ENCODE results near the gene STIM1.

Gene STIM1

DNA sequence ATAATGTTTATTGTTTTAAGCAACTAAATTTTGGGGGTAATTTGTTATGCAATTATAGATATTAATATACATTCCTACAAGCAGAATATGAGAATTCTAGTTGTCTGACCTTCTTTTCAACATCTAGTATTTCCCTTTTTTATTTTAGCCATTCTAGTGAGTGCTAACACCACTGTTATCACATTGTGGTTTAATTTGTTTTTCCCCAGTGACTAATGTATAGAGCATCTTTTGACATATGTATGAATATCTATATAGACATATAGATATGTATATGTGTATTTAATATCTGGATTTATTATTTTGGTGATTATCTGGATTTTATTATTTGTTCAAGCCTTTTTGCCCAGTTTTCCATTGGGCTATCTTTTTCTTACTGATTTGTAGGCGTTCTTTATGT is 66.6 kb downstream of the STIM1 start:
- ATAC-seq (ENCODE audit: insufficient read depth, low read depth) = no peak
- Histone ChIP-seq H3K4me3 (ENCODE audit: low read depth in 1 of 2, low read length in 2 of 2) (no peak overlapping the region), H2AFZ (ENCODE audit: low read depth, low read length) (no peak overlapping the region), H3K9me3 (ENCODE audit: insufficient read depth, low read length, severe bottlenecking) (no peaks in the 10 kb centered on the region), H3K36me3 (ENCODE audit: insufficient read depth, low read length) (0 out of 2 replicates have a peak, but pooled peaks cover 5% of the 10 kb centered on the region), H3K79me2 (ENCODE audit: insufficient read depth, low read length) (peaks cover 71% of the 10 kb centered on the region), H3K9ac (ENCODE audit: low read depth, low read length) (no peak overlapping the region), H3K27me3 (ENCODE audit: insufficient read depth, low read length, poor library complexity) (no peaks in the 10 kb centered on the region), H3K4me2 (ENCODE audit: insufficient read depth, low read length) (no peak overlapping the region), H4K20me1 (ENCODE audit: insufficient read depth, low read length) (peaks cover 1% of the 10 kb centered on the region), H3K27ac (ENCODE audit: low read length) (no peak overlapping the region), H3K4me1 (ENCODE audit: insufficient read depth, low read length) (0 out of 2 replicates have a peak, but pooled peaks cover 5% of the 10 kb centered on the region)
- no peak for TF ChIP-seq EZH2 (IDR thresholded peaks at IDR 0.05; ENCODE audit: borderline replicate concordance, low read depth, low read length, severe bottlenecking)
- TF ChIP-seq, protein P1, sequence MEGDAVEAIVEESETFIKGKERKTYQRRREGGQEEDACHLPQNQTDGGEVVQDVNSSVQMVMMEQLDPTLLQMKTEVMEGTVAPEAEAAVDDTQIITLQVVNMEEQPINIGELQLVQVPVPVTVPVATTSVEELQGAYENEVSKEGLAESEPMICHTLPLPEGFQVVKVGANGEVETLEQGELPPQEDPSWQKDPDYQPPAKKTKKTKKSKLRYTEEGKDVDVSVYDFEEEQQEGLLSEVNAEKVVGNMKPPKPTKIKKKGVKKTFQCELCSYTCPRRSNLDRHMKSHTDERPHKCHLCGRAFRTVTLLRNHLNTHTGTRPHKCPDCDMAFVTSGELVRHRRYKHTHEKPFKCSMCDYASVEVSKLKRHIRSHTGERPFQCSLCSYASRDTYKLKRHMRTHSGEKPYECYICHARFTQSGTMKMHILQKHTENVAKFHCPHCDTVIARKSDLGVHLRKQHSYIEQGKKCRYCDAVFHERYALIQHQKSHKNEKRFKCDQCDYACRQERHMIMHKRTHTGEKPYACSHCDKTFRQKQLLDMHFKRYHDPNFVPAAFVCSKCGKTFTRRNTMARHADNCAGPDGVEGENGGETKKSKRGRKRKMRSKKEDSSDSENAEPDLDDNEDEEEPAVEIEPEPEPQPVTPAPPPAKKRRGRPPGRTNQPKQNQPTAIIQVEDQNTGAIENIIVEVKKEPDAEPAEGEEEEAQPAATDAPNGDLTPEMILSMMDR (IDR thresholded peaks at IDR 0.05; ENCODE audit: borderline replicate concordance, extremely low read depth, low read length, poor library complexity, severe bottlenecking) = no peak
- no peak for DNase-seq

DNA sequence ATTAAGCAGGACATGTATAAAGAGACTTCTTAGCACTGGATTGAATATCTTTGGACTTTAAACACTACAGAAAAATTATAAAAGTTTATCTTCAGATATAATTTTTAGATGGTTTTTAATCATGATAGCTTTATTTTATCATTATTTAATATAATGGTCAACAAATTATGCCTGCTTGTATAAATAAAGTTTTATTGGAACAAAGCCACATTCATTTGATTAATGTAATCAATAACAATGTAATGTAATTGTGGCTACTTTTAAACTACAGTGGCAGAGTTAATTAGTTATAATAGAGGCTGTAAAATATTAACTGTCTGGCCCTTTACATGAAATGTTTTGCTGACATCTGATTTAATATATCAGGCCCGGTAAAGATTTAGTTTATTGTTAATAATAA is 70.0 kb downstream of the STIM1 start:
- peaks cover 64% of the 10 kb centered on the region for H3K79me2 ChIP-seq (ENCODE audit: insufficient read depth, low read length)
- no peak overlapping the region for H3K9ac ChIP-seq (ENCODE audit: low read depth, low read length)

DNA sequence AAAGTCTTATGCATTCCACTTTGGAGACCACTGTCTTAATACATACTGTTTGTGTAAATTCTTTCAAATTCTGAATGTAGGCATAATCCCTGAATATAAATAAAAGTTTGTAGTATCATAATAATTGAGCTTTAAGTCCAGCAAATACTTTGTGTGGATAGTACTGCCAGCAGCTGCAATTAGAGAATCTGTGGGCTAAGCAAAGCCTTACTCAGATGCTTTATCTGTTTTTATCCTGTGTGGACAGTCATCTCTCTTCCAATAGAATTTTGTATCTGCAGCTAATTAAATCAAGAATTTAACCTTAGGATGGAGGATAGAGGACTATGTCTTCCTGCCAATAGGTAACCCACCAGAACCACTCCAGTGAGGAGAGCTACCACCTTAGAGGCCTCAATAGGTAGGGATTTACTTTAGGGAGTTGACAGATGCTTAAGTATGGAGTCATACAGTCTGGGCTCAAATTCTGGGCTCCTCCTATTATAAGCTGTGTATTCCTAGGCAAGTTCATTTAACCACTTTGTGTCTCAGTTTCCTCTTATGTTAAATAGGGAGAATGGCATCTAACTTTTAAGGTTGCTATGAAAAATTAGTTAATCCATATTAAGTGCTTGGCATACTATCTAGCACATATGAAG is 71.1 kb downstream of the STIM1 start:
- no peak overlapping the region for H2AFZ ChIP-seq (ENCODE audit: low read depth, low read length)
- H3K4me3 ChIP-seq (ENCODE audit: low read depth in 1 of 2, low read length in 2 of 2) = no peak overlapping the region
- H3K9me3 ChIP-seq (ENCODE audit: insufficient read depth, low read length, severe bottlenecking) = no peaks in the 10 kb centered on the region
- ATAC-seq (ENCODE audit: insufficient read depth, low read depth) (no peak), DNase-seq (no peak)
- no peaks in the 10 kb centered on the region; the same call in 1 of the 2 replicates for H4K20me1 ChIP-seq (ENCODE audit: insufficient read depth, low read length)
- TF ChIP-seq EZH2 (IDR thresholded peaks at IDR 0.05; ENCODE audit: borderline replicate concordance, low read depth, low read length, severe bottlenecking) = no peak
- TF ChIP-seq, protein P1 (IDR thresholded peaks at IDR 0.05; ENCODE audit: borderline replicate concordance, extremely low read depth, low read length, poor library complexity, severe bottlenecking) = no peak
- H3K27me3 ChIP-seq (ENCODE audit: insufficient read depth, low read length, poor library complexity) = no peaks in the 10 kb centered on the region
- H3K4me2 ChIP-seq (ENCODE audit: insufficient read depth, low read length) = no peak overlapping the region
- no peak overlapping the region for H3K9ac ChIP-seq (ENCODE audit: low read depth, low read length)
- peaks cover 4% of the 10 kb centered on the region; the same call in 1 of the 2 replicates for H3K36me3 ChIP-seq (ENCODE audit: insufficient read depth, low read length)
- H3K27ac ChIP-seq (ENCODE audit: low read length) = no peak overlapping the region
- H3K79me2 ChIP-seq (ENCODE audit: insufficient read depth, low read length) = peaks cover 64% of the 10 kb centered on the region
- H3K4me1 ChIP-seq (ENCODE audit: insufficient read depth, low read length) = no peaks in the 10 kb centered on the region

More for the DNA sequence above, 70.0 kb downstream of the STIM1 start:
- no peaks in the 10 kb centered on the region; the same call in 1 of the 2 replicates for H4K20me1 ChIP-seq (ENCODE audit: insufficient read depth, low read length)
- H3K27me3 ChIP-seq (ENCODE audit: insufficient read depth, low read length, poor library complexity) = no peaks in the 10 kb centered on the region
- H2AFZ ChIP-seq (ENCODE audit: low read depth, low read length) = no peak overlapping the region
- TF ChIP-seq, protein P1 (IDR thresholded peaks at IDR 0.05; ENCODE audit: borderline replicate concordance, extremely low read depth, low read length, poor library complexity, severe bottlenecking) = no peak
- TF ChIP-seq EZH2 (IDR thresholded peaks at IDR 0.05; ENCODE audit: borderline replicate concordance, low read depth, low read length, severe bottlenecking) = no peak
- H3K9me3 ChIP-seq (ENCODE audit: insufficient read depth, low read length, severe bottlenecking) = no peaks in the 10 kb centered on the region
- H3K36me3 ChIP-seq (ENCODE audit: insufficient read depth, low read length) = peaks cover 8% of the 10 kb centered on the region; the same call in 1 of the 2 replicates
- H3K4me3 ChIP-seq (ENCODE audit: low read depth in 1 of 2, low read length in 2 of 2) = no peak overlapping the region
- no peak for DNase-seq
- H3K4me2 ChIP-seq (ENCODE audit: insufficient read depth, low read length) = no peak overlapping the region
- no peaks in the 10 kb centered on the region for H3K4me1 ChIP-seq (ENCODE audit: insufficient read depth, low read length)
- ATAC-seq (ENCODE audit: insufficient read depth, low read depth) = no peak
- no peak overlapping the region for H3K27ac ChIP-seq (ENCODE audit: low read length)

Measured in DND-41 (cell line).